WI38 (cell line): ENCODE measurements around the gene NDUFAF8.

Source experiments
- H3K4me3 ChIP-seq: 2 replicates; pipeline ENCODE4 v1.5.1; 2011; ENCODE audit warnings: low read depth, mild to moderate bottlenecking, control low read depth, low read length
- TF ChIP-seq, protein P1 (sequence below): IDR thresholded peaks from 2 replicates; pipeline ENCODE4 v1.5.1; 2012; ENCODE audit warnings: low read depth, mild to moderate bottlenecking, control low read depth, low read length

The NDUFAF8 gene

DNA sequence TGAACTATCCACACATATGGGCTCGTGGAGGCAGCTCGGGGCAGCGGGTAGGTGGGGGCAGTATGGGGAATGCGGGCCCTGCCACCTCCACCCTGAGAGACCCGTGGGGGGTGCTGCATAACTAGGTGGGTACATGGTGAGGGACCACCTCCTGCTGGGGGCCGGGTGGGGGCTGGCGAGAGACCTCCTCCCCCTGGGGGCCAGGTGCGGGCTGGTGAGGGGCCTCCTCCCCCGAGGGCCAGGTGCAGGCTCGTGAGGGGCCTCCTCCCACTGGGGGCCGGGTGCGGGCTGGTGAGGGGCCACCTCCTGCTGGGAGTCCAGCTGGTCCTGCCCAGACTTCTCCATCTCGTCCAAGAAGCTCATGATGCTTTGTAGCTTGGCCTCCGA lies 41.7 kb upstream of the NDUFAF8 start:
- no peak overlapping the region for H3K4me3 ChIP-seq
- TF ChIP-seq, protein P1, sequence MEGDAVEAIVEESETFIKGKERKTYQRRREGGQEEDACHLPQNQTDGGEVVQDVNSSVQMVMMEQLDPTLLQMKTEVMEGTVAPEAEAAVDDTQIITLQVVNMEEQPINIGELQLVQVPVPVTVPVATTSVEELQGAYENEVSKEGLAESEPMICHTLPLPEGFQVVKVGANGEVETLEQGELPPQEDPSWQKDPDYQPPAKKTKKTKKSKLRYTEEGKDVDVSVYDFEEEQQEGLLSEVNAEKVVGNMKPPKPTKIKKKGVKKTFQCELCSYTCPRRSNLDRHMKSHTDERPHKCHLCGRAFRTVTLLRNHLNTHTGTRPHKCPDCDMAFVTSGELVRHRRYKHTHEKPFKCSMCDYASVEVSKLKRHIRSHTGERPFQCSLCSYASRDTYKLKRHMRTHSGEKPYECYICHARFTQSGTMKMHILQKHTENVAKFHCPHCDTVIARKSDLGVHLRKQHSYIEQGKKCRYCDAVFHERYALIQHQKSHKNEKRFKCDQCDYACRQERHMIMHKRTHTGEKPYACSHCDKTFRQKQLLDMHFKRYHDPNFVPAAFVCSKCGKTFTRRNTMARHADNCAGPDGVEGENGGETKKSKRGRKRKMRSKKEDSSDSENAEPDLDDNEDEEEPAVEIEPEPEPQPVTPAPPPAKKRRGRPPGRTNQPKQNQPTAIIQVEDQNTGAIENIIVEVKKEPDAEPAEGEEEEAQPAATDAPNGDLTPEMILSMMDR = no peak

DNA sequence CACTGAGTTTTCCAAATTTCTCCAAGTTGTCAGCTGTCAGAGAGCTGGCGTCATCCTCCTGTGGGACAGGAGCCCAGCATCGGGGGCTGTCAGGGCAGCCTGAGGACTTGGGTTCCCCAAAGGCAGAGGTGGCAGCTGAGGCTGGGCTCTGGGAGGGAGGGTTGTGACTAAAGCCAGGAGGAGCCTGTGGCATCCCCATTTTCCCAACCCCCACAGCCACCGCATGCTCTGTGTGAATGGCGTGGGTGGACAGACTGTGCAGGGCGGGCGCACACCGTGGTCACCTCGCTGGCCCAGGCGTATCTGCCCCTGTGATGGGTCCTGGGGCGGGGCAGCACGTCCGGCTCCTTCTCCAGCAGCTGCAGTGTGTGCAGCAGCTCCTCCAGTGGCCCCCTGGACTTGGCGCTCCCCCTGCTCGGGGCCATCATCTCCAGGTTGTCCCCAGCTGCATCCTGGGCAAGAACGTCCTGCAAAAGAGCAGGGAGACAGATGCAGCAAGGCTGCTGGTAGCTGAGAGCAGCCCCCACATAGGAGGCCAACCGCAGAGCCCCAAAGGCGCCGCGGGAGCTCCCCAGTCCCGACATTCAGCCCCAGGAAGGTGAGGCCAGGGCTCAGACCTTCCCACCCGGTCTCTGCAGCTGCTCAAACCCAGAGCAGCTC lies 41.2 kb upstream of the NDUFAF8 start:
- no peak overlapping the region for H3K4me3 ChIP-seq
- TF ChIP-seq, protein P1 = no peak

DNA sequence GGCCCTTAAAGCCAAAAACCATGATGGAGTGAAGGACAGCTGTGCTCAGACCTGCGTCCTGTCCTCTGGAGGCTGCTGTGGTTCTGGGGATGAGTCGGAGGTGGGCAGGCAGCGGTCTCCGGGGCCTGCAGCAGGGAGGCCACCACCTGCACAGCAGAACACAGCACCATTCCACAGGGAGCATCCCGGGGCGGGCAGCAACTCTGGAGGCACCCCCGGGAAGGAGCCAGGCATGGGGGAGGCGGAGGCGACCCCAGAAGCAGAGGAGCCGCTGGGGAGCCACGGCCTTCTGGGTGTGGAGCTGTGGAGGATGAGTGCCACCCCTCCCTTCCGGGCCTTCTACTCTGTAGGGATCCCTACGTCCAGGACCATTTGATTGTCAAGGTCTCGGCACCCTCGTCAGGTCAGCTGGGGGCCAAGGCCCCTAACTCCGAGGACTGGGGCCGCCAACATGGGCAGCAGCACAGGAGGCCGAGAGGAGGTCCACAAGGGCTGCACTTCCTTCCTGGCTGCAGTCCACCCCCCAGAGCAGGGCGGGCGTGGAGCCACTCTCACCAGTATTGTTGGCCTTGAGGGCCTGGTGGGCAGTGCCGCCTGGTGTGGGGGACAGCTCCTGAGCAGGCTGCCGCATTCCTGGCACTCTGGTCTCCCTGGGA lies 40.2 kb upstream of the NDUFAF8 start:
- TF ChIP-seq, protein P1 = no peak
- no peak overlapping the region for H3K4me3 ChIP-seq

DNA sequence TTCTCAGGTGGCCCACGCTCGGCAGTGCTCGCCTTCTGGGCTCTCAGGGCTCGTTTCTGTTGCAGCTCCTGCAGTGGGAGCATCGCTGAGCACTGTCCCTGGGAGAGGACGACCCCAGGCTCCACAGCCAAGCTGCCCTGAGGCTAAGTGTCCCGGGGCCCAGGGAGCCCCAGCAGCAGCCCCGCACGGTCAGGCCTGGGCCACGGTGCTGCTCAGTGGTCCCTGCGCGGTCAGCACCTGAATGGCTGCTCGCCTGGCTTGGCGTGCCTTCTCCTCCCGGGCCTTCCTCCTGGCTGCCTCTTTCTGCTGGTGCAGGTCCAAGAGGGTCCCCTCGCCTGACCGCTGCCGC lies 39.7 kb upstream of the NDUFAF8 start:
- H3K4me3 ChIP-seq = no peak overlapping the region
- TF ChIP-seq, protein P1 = no peak

DNA sequence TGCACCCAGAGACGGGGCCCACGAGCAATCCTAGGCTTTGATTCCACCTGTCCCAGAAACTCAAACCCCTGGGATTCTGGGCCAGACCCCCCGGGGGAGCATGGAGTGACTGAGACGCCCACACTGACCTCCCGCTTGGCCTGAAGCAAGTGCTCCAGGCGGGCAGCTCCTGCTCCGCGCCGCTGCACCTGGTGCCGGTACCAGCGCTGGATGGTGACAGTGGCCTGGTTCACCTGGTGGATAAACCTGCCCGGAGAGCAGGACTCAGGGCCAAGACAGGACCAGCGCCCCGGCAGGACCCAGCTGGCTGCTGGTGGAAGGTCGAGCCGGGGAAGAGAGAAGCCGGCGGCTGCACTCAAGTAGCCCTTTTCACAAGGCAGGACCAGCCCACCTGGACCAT lies 38.9 kb upstream of the NDUFAF8 start:
- TF ChIP-seq, protein P1 = no peak
- no peak overlapping the region for H3K4me3 ChIP-seq

DNA sequence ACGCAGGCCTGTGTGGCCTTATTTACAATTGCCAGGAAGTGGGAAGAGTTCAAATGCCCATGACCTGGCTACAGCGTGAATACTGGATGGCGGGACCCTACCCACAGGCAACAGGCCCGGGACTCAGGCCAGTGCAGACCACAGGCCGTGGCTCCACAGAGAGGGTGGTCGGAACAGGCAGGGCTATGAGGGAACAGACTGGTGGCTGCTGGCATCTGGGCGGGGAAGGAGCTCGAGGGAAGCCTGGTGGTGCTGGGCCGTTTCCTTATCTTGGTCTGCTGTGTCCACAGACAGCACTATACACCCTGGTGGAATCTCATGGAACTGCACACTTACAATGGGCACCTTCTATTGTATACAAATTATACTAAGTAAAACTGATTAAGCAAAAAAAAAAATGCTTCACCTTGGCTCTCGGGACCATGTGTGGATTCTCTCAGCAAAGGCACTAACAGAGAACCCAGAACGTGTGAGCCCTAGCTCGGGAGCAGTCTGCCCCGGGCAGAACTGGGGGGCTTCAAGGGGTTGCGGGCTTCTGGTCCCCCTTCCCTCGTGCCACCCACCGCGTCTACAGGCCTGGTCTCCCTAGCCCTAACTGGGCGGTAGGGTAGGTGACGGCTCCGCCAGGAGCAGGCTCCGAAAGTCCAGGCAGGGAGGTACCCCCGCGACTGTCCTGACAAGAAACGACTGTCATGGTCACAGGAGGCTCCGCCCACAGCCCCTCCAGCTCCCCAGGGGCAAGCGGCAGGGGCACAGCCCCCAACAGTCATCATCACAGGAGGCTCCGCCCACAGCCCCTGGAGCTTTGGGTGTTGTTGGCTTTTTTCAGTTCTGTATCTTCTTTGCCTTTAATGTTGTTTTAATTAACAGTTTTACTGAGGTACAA lies 38.2 kb upstream of the NDUFAF8 start:
- no peak overlapping the region for H3K4me3 ChIP-seq
- TF ChIP-seq, protein P1 = peak; percentile 64

DNA sequence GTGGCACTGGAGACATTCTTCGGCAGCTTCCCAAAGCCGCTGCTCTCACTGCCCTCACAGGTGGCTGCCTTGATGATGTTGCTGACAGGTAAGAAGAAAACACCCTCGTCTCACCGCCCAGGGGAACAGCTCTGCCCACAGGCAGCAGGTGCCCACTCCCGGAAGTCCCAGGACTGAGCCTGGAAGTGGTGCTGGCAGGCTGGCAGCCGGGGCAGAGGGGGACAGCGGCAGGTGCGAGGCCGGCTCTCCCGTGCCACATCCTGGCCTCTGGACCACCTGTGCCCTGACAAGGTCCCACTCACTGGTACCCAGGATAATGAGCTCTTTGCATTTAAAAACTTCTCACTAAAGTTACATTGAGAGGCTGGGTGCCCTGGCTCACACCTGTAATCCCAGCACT lies 36.8 kb upstream of the NDUFAF8 start:
- TF ChIP-seq, protein P1 = no peak
- H3K4me3 ChIP-seq = no peak overlapping the region
